GM19468 (cell line): ENCODE measurements around the gene FOXN1.

Source experiments
- ATAC-seq: cut with Tn5 transposase; IDR thresholded peaks from one replicate; pipeline ENCODE4 v1.9.1; 2021; ENCODE audit warnings: mild to moderate bottlenecking, moderate library complexity, moderate number of reproducible peaks; ENCODE audit not compliant: unreplicated experiment; ENCODE audit errors: extremely low read depth

The FOXN1 gene

DNA sequence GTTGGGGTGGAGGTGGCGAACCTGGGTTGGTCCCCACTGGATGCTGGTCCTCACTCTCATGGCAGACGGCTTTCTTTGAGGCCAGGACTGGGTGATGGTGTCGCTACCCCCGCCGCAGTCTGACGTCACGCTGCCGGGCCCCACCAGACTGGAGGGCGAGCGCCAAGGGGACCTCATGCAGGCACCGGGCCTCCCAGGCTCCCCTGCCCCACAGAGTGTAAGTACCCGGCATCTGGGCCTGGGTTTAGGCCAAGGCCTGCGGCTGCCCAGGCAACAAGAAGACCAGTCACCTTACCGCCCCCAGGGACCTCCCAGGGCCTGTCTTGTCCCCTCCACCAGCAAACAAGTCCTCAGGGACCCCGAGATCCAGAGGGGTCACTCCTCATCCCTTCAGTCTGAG, 17.7 kb downstream of the FOXN1 start:
- ATAC-seq = no peak

DNA sequence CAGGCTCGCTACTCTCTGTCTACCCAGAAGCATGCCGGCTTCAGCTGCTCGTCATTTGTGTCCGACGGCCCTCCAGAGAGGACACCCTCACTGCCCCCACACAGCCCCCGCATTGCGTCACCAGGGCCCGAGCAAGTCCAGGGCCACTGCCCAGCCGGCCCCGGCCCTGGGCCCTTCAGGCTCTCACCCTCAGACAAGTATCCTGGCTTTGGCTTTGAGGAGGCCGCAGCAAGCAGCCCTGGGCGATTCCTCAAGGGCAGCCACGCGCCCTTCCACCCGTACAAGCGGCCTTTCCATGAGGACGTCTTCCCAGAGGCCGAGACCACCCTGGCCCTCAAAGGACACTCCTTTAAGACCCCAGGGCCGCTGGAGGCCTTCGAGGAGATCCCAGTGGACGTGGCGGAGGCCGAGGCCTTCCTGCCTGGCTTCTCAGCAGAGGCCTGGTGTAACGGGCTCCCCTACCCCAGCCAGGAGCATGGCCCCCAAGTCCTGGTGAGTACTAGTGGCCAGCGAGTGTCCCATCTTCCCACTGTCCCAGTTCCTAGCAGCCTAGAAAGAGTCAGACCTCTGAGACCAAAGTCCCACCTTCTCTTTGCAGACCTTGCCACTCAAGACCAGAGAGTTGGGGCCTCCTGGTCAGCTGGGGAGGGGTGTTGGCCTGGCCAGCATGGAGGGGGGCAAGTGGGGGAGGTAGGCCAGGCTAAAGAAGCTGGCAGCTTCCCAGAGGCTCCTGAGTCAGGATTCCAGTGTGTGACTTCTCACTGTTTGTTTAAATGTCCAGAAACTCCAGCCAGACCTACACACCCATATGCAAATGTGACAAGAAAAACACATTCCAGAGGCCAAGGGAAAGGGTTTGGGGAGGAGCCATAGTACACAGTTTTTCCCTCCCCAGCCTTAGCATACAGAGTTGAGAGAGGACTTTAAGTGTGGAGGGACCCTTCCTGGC, 18.6 kb downstream of the FOXN1 start:
- no peak for ATAC-seq

DNA sequence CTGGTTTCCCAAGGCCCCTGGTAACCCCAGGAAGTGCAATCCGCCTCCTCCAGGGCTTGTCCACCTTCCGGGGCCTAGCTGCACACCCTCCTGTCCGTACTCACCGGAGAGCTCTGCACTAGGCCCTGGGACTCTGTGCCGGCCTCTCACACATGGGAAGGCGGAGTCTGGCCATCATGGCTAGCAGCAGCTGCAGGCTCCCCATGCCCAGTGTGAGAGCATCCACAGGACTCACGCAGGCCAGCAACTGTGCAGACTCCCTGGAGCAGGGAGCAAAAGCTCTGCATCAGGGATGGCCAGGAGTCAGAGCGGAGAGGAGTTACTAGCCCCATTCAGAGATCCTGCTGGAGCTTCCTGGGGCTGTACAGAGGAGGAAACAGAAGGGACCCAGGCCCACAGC, 20.2 kb downstream of the FOXN1 start:
- no peak for ATAC-seq

DNA sequence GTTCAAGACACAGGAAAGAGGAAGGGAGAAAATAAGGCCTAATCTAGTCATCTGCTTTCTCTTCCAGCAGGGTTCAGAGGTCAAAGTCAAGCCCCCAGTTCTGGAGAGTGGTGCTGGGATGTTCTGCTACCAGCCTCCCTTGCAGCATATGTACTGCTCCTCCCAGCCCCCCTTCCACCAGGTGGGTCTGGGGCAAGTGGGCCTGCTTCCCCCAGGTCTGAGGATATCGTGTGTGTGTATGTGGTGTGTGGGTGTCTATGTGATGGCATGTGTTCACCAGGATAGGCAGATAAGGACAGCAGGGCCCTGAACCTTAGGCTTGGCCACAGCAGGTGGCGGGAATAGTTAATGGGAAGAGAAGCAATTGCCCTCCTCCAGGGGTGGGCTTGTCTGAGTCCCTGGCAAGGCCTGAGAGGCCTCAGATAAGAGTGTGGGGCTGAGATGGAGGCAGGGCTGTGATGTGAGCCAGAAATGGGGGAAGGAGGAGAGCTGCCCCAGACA, 21.1 kb downstream of the FOXN1 start:
- ATAC-seq = no peak

DNA sequence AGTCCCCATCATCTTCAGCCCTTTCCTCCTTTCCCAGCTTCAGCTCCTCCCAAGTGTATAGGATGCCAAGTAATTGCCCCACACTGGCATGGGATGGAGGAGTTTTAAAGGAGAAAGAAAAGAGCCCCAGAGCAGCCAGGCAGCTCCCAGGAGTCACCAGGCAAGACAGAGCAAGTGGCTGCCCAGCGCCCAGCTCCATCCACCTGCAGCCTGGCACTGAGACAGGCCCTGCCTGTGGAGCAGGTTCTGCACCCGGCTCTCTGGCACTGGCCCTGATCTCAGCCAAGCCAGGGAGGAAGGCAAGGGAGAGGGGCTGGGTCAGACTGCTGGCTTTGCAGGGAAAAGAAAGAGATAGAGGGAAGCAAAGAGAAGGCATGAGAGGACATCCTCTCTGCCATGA, 21.7 kb downstream of the FOXN1 start:
- no peak for ATAC-seq

DNA sequence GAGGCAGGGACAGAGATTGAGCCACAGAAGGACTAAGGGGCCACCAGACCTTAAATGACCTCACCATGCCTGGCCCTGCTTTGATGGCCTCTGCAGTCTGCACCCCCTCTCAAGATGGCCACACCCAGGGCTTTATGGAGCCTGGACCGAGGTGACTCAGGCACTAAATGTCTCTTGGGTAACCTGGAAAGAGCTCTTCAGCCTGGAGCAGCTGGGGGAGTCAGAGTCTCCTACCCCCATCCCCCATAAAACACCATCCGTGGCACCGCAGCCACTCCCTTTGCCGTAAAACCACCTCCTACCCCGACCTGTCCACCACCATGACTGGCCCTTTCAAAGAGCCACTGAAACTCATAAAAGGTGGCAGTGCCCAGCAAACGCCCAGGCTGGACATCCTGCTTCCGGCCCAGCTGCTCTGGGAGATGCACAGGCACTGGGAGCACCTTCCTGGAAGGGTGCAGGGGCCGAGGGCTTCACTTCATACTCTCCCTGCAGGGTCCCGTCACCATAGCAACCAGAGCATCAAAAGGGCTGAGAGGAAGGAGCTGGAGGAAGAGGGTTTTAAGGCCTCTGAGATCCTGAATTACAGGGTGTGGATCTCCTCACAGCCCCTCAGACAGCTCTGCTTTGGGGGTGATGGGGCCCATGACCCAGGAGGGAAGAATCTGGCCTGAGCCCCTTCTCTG, 22.3 kb downstream of the FOXN1 start:
- ATAC-seq = no peak

DNA sequence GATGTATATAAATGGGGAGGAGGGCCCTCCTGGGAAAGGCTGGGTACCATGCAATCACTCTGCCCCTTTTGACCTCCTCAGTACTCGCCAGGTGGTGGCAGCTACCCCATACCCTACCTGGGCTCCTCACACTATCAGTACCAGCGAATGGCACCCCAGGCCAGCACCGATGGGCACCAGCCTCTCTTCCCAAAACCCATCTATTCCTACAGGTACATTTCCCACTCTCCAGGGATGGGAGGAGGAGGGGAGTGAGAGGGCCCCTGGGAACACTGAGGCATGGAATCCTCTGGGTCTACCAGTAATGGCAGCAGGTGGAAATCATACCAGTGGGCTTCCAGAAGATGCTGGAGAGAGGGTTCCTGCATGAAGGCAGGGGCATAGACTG, 22.9 kb downstream of the FOXN1 start:
- ATAC-seq = no peak

DNA sequence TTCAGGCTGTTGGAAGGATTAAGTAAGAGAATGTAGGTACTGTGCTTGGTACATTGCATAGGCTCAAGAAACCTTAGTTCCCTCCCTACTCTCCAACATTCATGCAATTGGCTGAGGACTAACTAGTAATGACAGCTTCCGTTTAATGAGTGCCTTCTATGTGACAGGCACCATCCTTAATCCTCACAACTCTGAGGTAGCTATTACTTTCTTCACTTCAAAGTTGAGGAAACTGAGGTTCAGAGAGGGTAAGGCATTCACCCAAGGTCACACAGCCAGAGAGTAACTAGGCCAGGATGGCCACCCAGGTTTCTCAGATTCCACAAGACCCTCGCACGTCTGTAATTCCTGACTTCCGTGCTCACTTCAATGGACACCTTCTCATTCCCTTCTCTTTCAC, 24.1 kb downstream of the FOXN1 start:
- no peak for ATAC-seq

DNA sequence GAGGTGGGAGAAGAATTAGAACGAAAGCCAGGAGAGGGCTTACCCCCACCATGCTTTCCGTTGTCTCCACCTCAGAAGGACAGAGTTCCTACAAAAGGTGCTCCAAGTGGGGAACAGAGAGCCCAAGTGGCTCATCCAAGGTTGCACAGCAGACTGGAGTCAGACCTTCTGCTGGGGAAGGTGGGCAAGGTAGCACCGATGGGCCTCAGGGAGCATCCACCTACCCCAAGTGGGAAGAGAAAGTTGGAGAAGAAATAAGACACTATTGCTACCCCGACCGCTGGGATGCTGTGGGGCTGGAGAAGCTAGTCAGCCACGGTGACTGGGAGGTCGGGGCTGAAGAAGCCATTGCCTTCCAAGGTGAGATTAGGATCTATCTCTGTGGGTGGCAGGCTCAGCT, 24.8 kb downstream of the FOXN1 start:
- no peak for ATAC-seq

DNA sequence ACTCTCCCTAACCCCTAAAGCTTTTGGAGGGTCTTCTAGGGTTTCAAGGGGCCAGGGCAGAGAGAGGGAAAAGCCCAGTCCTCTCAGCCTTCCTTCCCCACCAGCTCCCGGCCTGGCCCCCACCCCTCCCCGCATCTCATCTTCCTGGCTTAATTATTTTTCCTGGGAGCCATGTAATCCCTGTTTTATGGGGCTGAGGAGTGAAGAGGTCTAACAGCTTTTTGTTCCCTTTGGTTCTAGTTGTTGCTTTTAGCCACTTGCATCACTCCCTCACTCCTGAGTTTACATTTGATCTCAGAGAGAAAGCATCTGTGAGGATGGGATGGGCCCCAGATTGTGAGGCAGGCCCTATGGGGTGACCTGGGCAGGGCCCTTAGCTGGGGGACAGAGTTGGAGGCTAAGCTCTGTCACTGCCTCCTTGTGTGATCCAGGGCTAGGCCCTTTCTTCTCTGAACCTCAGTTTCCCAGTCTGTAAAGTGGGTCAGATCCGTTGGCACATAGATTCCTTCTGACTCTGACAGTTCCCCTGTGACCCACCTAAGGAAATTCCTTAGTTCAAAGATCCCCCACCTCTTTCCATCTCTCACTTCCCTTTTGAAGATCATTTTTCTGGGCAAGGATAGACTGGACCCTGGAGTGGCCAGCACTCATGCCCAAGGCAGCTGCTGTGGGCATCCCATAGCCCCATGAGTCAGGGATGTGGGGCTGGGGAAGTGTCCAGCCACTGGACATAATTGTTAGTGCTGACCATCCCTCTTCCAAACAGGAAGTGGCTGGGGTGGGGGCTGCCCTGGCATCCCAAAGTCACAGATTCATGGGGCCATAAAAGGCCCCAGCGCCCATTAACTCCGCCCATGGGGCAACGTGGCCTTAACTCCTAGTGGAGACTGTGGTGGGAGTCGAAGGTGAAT, 26.2 kb downstream of the FOXN1 start:
- no peak for ATAC-seq

DNA sequence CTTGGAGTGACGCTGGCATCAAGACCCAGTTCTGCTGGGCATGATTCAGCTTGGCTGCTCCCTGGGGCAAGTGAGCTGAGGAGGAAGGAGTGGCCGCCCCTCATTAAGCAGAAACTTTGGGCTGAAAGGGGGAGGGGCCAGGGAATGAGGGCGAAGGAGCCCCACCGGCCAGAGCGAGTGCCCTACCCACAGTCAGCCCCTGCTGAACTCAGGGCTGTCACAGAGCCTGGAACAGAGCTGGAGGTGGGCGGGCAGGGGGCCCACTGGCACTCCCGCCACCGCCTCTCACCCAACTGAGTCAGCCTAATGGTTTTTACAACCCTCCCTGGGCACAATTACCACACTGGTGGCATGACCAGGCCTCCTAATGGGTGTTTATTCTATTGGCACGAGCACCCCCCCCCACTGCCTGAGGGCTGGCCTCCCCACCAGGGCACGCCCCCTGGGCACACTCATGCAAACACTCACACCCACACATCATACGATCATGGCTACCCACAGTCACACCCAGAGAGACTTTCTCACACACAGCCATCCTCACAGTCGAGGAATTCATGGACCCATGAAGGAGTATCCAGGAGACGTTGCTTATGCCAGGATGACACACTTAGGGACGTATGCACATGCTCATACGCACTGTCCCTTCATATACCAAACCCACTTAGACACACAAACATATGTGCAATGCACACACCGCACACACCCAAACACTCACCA, 27.1 kb downstream of the FOXN1 start:
- no peak for ATAC-seq

DNA sequence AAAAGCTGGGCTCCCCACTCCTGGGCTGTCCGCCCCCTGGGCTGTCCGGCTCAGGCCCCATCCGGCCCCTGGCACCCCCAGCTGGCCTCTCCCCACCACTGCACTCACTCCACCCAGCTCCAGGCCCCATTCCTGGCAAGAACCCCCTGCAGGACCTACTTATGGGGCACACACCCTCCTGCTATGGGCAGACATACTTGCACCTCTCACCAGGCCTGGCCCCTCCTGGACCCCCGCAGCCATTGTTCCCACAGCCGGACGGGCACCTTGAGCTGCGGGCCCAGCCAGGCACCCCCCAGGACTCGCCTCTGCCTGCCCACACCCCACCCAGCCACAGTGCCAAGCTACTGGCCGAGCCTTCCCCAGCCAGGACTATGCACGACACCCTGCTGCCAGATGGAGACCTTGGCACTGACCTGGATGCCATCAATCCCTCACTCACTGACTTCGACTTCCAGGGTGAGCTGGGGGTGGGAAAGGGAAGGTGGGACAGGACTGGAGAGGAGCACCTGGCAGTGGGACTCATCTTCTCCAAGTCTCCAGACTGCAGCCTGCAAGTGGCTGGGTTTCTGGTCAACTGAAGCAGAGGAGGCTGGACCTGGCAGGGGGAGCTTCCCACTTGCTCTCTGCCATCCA, 28.7 kb downstream of the FOXN1 start:
- no peak for ATAC-seq

DNA sequence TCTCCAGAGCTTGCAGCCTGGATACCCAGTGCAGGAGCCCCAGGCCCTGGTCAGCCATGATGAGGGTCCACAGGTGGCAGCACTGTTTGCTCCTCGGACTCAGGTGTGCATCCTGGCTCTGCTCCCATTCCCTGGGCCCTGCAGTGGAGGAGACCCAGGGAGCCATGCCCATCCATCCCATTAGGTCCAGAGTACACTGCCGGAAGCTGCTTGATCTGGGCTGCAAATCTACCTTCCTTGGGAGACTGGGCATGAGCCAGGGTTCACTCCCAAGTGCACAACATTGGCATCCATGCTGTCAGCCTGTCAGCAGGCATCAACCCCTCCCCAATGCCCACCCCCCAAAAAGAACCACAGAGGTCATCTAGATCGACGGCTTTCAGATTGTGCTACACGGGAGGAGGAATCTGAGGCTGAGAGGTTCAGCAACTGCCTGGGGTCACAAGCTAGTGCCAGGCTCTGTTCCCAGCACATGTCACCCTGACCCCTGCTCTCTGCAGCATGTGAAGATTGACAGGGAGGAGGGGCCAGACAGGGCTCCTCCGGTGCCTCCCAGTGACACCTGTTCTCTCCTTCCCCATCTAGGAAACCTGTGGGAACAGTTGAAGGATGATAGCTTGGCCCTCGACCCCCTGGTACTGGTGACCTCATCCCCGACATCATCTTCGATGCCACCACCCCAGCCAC, 30.5 kb downstream of the FOXN1 start:
- ATAC-seq = no peak

DNA sequence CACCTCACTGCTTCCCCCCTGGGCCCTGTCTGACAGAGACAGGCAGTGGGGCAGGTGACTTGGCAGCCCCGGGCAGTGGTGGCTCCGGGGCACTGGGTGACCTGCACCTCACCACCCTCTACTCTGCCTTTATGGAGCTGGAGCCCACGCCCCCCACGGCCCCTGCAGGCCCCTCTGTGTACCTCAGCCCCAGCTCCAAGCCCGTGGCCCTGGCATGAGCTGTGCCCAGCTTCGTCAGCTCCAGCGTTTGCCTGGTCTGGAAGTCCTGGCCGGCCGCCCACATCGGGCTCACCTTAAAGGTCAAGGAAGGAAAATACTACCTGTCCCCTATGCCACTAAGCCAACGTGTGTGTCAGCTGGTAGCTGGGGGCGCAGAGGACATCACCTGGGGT, 31.1 kb downstream of the FOXN1 start:
- ATAC-seq = no peak

DNA sequence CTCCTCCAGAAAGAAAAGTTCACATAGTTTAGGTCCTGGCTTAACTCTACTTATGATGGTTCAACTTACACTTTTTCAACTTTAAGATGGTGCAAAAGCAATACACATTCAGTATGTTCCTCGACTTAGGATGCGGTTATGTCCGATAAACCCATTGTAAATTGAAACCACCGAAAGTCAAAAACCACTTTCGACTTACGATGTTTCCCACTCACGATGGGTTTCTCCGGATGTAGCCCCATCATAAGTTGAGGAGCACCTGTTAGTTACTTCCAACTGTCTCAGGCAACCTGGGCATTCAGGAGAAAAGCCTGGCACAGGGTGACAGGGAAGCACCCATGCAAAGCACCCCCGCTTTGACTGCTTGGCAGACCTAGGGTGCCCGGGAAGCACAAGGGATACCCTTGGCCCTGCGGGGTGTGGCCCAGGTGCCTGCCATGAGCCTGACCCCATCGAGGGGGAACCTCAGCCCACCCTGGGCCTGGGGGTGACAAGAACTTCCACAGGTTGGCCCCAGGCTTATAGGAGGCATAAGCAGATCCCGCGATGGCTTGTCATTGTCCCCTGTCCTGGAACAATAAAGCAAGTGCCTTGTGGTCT, 32.2 kb downstream of the FOXN1 start:
- ATAC-seq = no peak

DNA sequence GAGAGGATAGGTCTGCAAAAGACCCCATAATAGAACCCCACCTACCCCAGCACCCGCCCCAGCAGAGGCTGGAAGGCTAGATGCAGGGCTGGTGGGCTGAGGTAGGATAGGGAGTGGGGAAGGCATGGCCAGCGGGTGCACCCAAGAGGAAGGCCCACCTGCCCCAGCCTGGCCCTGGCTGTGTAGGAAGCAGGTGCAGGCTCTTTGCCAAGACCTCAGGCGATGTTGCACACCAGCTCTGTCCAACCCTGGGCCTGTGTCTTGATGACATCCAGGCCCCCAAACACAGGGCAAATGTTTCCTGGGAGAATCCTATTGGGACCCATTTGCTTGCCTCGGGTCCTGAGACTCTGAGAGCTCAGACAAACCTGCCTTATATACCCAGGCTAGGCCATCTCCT, 34.1 kb downstream of the FOXN1 start:
- no peak for ATAC-seq

DNA sequence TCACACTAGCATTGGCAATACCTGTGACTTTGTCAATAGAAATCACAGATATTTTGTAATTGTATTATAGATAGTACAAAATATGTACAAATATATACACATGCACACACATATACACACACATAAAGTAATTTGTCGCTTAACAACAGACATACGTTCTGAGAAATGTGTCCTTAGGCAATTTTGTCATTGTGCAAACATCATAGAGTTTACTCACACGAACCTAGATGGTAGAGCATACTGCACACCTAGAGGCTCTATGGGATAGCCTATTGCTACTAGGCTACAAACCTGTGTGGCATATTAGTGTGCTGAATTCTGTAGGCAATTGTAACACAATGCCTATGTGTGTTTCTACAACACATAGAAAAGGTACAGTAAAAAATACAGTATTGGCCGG, 35.3 kb downstream of the FOXN1 start:
- no peak for ATAC-seq

DNA sequence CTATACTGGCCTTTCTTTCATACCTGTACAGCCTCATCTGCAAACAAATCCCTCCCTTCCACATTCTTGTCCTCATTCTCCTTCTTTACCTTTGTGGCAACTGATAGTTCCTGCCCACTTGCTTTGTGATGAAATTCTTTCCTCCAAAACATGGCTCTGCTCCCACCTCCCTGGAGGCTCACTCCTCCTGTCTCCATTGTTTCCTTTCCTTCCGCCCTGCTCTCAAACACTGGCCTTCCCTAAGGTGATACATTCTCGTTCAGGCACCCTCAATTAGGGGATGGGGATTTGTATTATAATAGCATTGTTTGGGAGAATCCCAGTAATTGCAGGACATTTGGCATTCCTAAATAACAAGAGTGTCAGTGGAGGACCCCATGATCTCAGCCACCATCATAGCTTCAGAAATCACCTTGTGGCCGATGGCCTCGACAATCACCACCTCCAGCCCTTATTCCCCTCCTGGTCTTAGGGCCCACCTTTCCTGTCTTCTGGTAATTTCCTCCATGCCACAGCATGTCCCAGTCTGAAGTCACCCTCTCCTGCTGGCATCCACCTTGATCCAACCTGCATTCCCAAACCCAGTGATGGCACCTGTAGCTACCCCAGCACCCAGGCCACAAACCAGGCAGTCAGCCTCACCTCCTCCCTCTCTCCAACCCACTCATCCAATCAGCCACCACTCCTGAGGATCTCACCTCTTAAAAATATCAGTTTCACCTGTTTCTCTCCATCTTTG, 38.4 kb downstream of the FOXN1 start:
- no peak for ATAC-seq
